A673 (cell line): Measurements from ENCODE around the gene SYT13. TPM values are rescaled to one million over a fixed set of nuclear protein-coding genes. Genes with fewer than 3 reads are reported as not detected.

Experiments
- BruUV-seq: library from RNA; stranded (reverse); fragments of 400-500 nt; replicated peaks from 2 replicates; lab custom pipeline; 2021; lab: Mats Ljungman, UMichigan
- CTCF ChIA-PET: fragments of 300-600 bp; sonication (Branson Sonifier 250); formaldehyde crosslinking; loops from one replicate; lab custom pipeline; 2022; ENCODE audit warnings: antibody characterized with exemption; lab: Charles Lee
- POLR2A ChIA-PET: fragments of 300-600 bp; sonication (Branson Sonifier 250); formaldehyde crosslinking; loops from one replicate; lab custom pipeline; 2022; ENCODE audit warnings: antibody characterized with exemption; ENCODE audit not compliant: low non-redundant PET; lab: Charles Lee
- DNase-seq: peaks from one replicate; pipeline ENCODE4 v3.0.0-alpha.2; 2015; ENCODE audit warnings: low spot score
- H3K27ac ChIP-seq: fragments of 200-600 bp; sonication (generic); 2 replicates; pipeline ENCODE4 v1.5.1; 2016; ENCODE audit warnings: mixed run types, low read depth, mild to moderate bottlenecking, mixed read lengths, antibody characterized with exemption, low read length; ENCODE audit not compliant: poor library complexity, severe bottlenecking
- H3K27me3 ChIP-seq: fragments of 200-600 bp; sonication (generic); replicated peaks from 2 replicates; pipeline ENCODE4 v1.6.1; 2017; ENCODE audit warnings: mixed run types, low read depth, mild to moderate bottlenecking, mixed read lengths, antibody characterized with exemption, low read length; ENCODE audit not compliant: insufficient read depth, poor library complexity
- H3K36me3 ChIP-seq: fragments of 200-600 bp; sonication (generic); 2 replicates; pipeline ENCODE4 v1.6.1; 2016; ENCODE audit warnings: mixed run types, mild to moderate bottlenecking, mixed read lengths, antibody characterized with exemption, low read length; ENCODE audit not compliant: insufficient read depth, poor library complexity, severe bottlenecking
- H3K4me1 ChIP-seq: fragments of 200-600 bp; sonication (generic); 2 replicates; pipeline ENCODE4 v1.6.1; 2017; ENCODE audit warnings: mixed run types, mild to moderate bottlenecking, mixed read lengths, antibody characterized with exemption, low read length; ENCODE audit not compliant: insufficient read depth, poor library complexity, severe bottlenecking
- H3K4me3 ChIP-seq: fragments of 200-600 bp; sonication (generic); 2 replicates; pipeline ENCODE4 v1.5.1; 2016; ENCODE audit warnings: low read depth, mixed run types, mild to moderate bottlenecking, mixed read lengths, low read length; ENCODE audit not compliant: poor library complexity, severe bottlenecking
- H3K9me3 ChIP-seq: fragments of 200-600 bp; sonication (generic); 2 replicates; pipeline ENCODE4 v1.6.1; 2016; ENCODE audit warnings: mixed run types, low read depth, mild to moderate bottlenecking, mixed read lengths, antibody characterized with exemption, low read length; ENCODE audit not compliant: poor library complexity, severe bottlenecking
- CTCF ChIP-seq: fragments of 300-800, 200-600 bp; sonication (generic); conservative IDR thresholded peaks from 2 replicates; pipeline ENCODE4 v1.5.1; 2017; ENCODE audit warnings: low read depth, mild to moderate bottlenecking, antibody characterized with exemption, low read length, moderate library complexity, mixed read lengths
- EZH2 ChIP-seq: fragments of 200-600 bp; sonication (generic); IDR thresholded peaks from 2 replicates; pipeline ENCODE4 v1.6.1; 2017; ENCODE audit warnings: borderline replicate concordance, low read depth, mild to moderate bottlenecking, mixed read lengths, antibody characterized with exemption, low read length; ENCODE audit not compliant: poor library complexity, severe bottlenecking
- intact Hi-C: fragments of 100-400 bp; cut with micrococcal nuclease; formaldehyde crosslinking; loops from one replicate; pipeline ENCODE4 v1.10.0; 2022; ENCODE audit not compliant: unreplicated experiment
- total RNA-seq: library from RNA; stranded (reverse); gene quantifications from 2 replicates; pipeline ENCODE4 v1.2.3, GENCODE V29; 2021

The SYT13 gene
- total RNA-seq, 1 experiment from 2014 or later = 0.30 TPM

GRCh38 chr11:45275828-45276227 lies 10.3 kb downstream of the SYT13 start:
- TF ChIP-seq CTCF (no peak), EZH2 (no peak)
- no peak overlapping the region for H3K27ac ChIP-seq
- BruUV-seq = no TSS peak
- peaks cover 13% of the 10 kb centered on the region for H3K9me3 ChIP-seq
- no peak for DNase-seq
- POLR2A ChIA-PET = interaction anchor here (0.6 kb wide), 1 partner anchor 47 kb away, joined by 6 read pairs; no protein-coding TSS in a partner anchor
- intact Hi-C loops = no loop called here
- H3K36me3 ChIP-seq = no peaks in the 10 kb centered on the region
- peaks cover 8% of the 10 kb centered on the region for H3K4me1 ChIP-seq
- CTCF ChIA-PET = no interaction called here
- peaks cover 22% of the 10 kb centered on the region for H3K27me3 ChIP-seq
- no peak overlapping the region for H3K4me3 ChIP-seq

- Histone ChIP-seq H3K27me3 (peaks cover 38% of the 10 kb centered on the region), H3K9me3 (peaks cover 4% of the 10 kb centered on the region), H3K36me3 (no peaks in the 10 kb centered on the region), H3K4me3 (no peak overlapping the region), H3K27ac (no peak overlapping the region), H3K4me1 (no peaks in the 10 kb centered on the region)
- TF ChIP-seq CTCF (no peak), EZH2 (no peak)
- CTCF ChIA-PET = no interaction called here
- POLR2A ChIA-PET = no interaction called here
- no TSS peak for BruUV-seq
- intact Hi-C loops = no loop called here
- no peak for DNase-seq
Measured at GRCh38 chr11:45274206-45274605, 11.9 kb downstream of the SYT13 start.

GRCh38 chr11:45273509-45273908 lies 12.6 kb downstream of the SYT13 start:
- ChIA-PET POLR2A (no interaction called here), CTCF (no interaction called here)
- H3K4me1 ChIP-seq = no peaks in the 10 kb centered on the region
- peaks cover 45% of the 10 kb centered on the region for H3K27me3 ChIP-seq
- no peaks in the 10 kb centered on the region for H3K9me3 ChIP-seq
- intact Hi-C loops = no loop called here
- DNase-seq = no peak
- H3K4me3 ChIP-seq = no peak overlapping the region
- TF ChIP-seq CTCF (no peak), EZH2 (no peak)
- H3K36me3 ChIP-seq = no peaks in the 10 kb centered on the region
- BruUV-seq = no TSS peak
- H3K27ac ChIP-seq = no peak overlapping the region
